ENCODE measurements around the gene DDAH1. TPM values are rescaled to one million over a fixed set of nuclear protein-coding genes. Genes with fewer than 3 reads are reported as not detected.

DDAH1 gene
- total RNA-seq, 1 donor from 2014 or later: 0.05 TPM

GRCh38 chr1:85396194-85396593 lies 68.8 kb downstream of the DDAH1 start:
- intact Hi-C loops (cut with micrococcal nuclease): no loop called here

DNA sequence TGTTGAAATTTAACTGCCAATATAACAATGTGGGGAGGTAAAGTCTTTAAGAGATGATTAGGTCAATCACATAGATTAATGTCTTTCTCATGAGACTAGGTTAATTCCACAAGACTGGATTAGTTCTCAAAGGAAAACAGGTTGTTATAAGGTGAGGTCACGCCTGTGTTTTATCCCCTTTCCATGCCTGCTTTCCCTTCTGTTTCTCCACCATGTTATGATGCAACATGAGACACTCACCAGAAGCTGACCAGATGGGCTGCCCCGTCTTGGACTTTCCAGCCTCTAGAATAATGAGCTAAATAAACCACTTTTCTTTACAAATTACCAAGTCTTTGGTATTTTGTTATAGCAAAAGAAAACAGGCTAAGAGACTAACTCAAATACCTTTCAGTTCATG lies 70.8 kb downstream of the DDAH1 start:
- intact Hi-C loops (cut with micrococcal nuclease): no loop called here

GRCh38 chr1:85393490-85393889 lies 71.5 kb downstream of the DDAH1 start:
- intact Hi-C loops (cut with micrococcal nuclease): no loop called here

GRCh38 chr1:85388416-85388815 lies 76.5 kb downstream of the DDAH1 start:
- intact Hi-C loops (cut with micrococcal nuclease): loop anchor here (2.0 kb wide), 1 partner anchor 20 kb away; no protein-coding TSS in a partner anchor

DNA sequence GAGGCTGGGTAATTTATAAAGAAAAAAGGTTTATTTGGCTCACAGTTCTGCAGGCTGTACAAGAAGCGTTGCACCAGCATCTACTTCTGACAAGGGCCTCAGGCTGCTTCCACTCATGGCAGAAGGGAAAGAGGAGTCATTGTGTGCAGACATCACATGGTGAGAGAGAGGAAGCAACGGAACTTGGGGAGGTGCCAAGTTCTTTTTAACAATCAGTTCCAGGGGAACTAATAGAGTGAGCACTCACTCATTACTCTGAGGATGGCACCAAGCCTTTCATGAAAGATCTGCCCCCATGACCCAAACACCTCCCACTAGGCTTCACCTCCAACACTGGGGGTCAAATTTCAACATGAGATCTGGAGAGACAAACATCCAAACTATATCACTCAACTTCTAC lies 77.2 kb downstream of the DDAH1 start:
- intact Hi-C loops (cut with micrococcal nuclease): loop anchor here (2.0 kb wide), 1 partner anchor 21 kb away; no protein-coding TSS in a partner anchor

DNA sequence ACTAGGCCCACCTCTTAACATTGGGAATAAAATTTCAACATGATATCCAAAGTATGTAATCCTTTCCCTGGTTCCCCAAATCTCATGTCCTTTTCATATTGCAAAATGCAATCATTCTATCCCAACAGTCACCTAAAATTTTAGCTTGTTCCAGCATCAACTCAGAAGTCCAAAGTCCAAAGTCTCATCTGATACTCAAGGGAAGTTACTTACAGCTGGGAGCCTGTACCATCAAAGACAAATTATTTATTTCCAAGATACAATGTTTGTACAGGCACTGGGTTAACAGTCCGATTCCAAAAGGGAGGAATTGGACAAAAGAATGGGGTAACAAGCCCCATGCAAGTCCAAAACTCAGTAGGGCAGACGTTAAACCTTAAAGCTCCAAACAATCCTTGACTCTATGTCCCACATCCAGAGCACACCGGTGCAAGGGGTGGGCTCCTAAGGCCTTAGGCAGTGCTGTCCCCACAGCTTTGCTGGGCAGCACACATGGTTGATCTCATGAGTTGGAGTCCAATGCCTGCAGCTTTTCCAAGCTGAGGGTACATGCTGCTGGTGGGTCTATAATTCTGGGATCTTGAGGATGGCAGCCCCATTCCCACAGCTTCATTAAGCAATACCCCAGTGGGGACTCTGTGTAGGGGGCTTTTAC lies 78.8 kb downstream of the DDAH1 start:
- intact Hi-C loops (cut with micrococcal nuclease): no loop called here

DNA sequence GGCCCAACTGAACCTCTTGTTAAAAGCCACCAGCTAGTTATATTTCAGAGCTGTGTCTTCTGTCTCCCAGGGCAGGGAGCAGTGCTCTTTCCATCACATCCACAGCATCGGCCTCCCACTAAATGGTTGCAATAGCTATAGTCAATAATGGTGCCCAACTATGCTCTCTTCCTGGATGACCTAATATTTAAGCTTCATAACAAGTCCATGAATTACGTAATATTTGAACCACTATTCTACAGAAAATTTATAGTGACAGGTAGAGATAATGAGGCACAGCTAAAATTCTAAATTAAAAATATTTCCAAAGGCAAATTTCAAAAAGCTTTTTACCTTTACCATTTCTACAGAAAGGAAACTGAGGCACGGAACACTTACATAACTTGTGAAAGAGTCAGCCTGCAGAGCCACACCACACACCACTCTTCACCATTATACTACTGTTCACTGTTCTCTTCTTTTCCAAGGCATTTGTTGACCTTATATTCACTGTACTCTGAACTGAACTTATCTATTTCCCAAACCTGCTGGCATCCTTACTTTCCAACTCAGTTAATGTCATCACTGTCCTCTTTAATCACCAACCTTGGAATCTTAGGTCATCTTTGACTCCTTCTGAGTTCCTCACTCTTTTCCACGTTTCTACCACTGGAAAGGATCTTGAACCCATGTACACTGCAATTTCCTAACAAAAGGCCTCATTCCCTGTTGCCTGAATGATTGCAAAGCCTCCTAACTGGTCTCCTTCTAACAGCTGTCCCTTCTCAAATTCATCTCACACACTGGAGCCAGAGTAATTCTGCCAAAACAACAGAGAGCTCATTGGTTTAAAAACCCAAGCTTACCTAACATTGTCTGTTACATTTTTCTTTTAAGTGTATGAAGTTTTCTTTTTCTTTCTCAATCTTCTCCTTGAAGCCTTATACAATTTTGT lies 85.5 kb downstream of the DDAH1 start:
- intact Hi-C loops (cut with micrococcal nuclease): no loop called here

GRCh38 chr1:85378534-85378933 lies 86.4 kb downstream of the DDAH1 start:
- intact Hi-C loops (cut with micrococcal nuclease): no loop called here

DNA sequence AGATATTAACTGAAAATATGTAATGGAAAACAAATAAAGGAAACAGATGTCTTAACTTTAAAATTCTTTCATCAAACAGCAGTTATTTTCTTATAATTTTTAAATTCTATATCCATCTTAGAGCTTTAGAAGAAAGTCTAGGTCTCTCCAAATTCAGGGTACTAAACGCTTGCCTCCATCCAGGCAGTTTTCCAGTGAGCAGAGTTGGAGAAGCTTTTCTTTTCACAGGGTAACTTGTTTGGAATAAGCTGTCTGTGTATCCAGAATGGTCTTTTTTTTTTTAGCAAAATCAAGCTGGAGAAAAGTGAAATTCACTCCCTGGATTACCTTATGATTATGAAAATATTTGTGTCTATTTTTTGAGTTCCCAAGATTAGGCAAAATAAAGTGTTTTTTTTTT lies 88.6 kb downstream of the DDAH1 start:
- intact Hi-C loops (cut with micrococcal nuclease): no loop called here

DNA sequence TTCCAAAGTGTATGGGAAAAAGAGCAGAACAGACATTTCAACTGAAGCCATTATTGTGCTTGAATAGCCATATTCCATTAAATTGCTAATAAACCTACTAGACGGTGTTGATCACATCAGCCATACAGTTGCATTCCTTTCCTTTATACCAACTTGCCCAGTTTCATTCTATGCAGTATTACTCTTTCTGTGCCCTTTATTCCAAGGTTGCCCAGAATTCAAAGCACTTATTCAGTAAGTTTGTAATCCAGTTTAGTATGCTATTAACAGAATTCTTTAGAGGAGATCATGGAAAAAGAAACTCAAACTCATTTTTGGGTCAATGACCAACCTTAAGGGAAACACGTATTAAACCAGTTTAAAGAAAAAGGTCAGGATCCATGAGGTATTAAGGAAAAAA lies 89.5 kb downstream of the DDAH1 start:
- intact Hi-C loops (cut with micrococcal nuclease): no loop called here

DNA sequence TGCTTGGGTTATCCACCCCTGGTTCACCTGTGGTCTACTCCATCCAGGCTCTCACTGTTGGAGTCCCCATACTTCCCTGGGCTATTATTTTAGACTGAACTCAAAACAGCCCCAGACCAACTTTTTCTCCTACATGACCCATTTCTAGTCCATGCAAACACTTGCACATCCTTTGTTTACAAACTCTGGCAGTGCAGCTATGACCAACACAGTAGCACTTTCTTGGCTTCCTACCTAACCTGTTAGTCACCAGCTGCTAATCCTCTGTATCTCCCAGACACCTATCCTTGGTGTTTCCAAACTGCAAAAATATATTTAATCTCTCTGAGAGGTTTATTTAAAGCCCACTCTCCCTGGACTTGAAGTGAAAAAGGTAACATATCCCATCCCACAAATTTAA lies 90.8 kb downstream of the DDAH1 start:
- intact Hi-C loops (cut with micrococcal nuclease): no loop called here

- intact Hi-C loops (cut with micrococcal nuclease): no loop called here
Measured at GRCh38 chr1:85373378-85373708, 91.6 kb downstream of the DDAH1 start.

GRCh38 chr1:85372683-85373377 lies 92.1 kb downstream of the DDAH1 start:
- intact Hi-C loops (cut with micrococcal nuclease): no loop called here

DNA sequence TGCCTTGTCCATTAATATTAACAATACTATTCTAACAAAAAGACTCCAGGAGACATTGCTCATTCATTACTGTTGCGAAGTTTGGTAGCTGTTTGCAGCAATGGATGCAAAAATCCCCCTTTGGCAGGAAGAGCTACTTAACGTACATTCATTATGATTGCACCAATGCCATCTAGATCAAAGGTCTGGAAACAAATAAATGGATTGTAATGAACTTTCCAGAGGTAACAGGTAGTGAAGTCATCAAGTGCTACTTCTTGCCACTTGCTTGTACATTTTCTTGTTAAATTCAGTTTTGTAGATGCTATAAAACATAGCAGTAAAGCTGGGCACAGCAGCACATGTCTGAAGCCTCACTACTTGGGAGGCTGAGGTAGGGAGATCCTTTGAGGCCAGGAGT lies 93.9 kb downstream of the DDAH1 start:
- intact Hi-C loops (cut with micrococcal nuclease): no loop called here

GRCh38 chr1:85368073-85368770 lies 96.7 kb downstream of the DDAH1 start:
- intact Hi-C loops (cut with micrococcal nuclease): no loop called here

GRCh38 chr1:85366391-85367170 lies 98.4 kb downstream of the DDAH1 start:
- intact Hi-C loops (cut with micrococcal nuclease): no loop called here

- intact Hi-C loops (cut with micrococcal nuclease): no loop called here
Measured at GRCh38 chr1:85365851-85366250, 99.1 kb downstream of the DDAH1 start.

DNA sequence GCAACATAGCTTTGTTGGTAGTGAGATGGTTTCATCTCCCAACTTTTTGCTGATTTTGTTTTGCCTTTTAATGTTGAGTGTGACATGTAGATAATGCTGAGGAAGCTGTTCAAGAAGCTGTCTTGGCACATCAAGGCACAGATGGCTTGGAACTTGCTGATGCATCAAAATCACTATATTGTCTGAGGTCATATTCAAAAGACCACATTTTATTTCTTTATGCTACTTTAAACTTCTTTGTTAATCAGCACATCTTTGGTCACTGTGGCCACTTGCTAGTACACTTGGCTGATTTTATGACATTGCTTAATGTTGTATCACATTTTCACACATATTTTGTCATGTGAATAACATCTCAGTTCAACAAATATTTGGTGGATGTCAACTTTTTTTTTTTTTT lies 101.4 kb downstream of the DDAH1 start:
- intact Hi-C loops (cut with micrococcal nuclease): no loop called here

DNA sequence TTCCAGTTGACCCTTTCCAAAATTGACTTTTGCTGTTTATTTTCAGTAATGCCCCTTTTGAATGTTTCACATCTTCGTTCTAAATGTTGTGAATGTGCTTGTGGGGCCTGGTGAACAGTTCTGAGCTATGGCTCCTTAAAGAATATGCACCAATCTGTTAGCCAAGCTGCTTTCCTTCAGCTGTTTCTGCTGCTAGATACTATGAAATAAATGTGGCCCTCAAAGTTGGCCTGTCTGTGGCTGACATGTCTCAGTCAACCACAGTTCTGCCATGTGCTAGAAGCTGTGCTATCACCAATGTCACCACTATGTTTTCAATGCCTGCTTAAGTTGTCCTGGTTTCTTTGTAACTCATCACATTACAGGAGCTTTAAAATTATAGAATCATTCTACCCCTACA lies 101.9 kb downstream of the DDAH1 start:
- intact Hi-C loops (cut with micrococcal nuclease): no loop called here

DNA sequence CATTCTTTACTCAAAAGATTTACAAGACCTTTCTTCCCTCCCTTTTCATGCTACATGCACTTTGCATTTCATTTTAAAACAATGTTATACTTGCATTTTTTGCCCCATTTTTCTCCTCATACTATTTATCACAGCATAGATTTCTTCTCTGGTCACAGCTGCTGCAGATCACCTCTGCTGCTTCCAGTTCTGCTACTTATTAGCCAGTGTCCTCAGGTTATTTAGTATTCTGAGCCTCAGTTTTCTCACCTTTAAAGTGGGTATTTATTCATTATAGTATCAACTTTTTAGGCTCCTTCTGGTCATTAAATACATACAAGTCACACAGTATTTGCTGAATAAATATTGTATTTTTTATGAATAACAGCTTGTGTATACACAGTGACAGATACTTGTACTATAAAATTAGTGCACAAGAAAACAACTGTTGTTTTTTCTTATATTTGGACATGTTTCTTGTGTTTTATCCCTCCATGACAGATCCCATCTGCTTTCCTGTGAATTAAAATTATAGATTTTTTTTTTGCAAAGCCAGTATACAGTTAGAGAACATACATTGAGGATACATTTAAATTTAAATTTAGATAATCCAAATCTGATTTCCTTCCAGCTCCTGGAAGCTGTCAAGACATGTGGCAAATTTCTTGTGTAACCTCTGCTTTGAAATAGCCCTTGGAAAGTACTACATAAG lies 103.2 kb downstream of the DDAH1 start:
- intact Hi-C loops (cut with micrococcal nuclease): no loop called here

Data from T-helper 2 cell treated with Interferon-gamma antibody and Interleukin-4, amounts not matched to agents 100 ng/mL and 5 ng/mL, for 36 hours (primary cell).